RWPE2 (cell line): ENCODE measurements around the gene NPHP4.
"Not testable (repeated sequence)": the region's sequence is repeated elsewhere in the genome, so short reads cannot be mapped to it uniquely, and the experiment has no call there.

Experiments
- ATAC-seq: fragments of 200-7000 bp; cut with Tn5 transposase; 3 replicates; pipeline ENCODE4 v1.9.1; 2021; ENCODE audit warnings: low read depth
- DNase-seq: peaks from one replicate; pipeline ENCODE4 v3.0.0-alpha.2; 2020; ENCODE audit warnings: low spot score
- H3K27ac ChIP-seq: fragments of 450-650 bp; 2 replicates; pipeline ENCODE4 v1.5.1; 2017; ENCODE audit warnings: mild to moderate bottlenecking; ENCODE audit not compliant: poor library complexity, severe bottlenecking
- H3K27me3 ChIP-seq: fragments of 250-450 bp; sonication (Bioruptor Pico); 2 replicates; pipeline ENCODE4 v1.5.1; 2021; ENCODE audit warnings: mild to moderate bottlenecking, moderate library complexity; ENCODE audit not compliant: insufficient read depth, poor library complexity, severe bottlenecking
- H3K36me3 ChIP-seq: fragments of 250-450 bp; sonication (Bioruptor Pico); 2 replicates; pipeline ENCODE4 v1.5.1; 2020; ENCODE audit warnings: low read depth, mild to moderate bottlenecking, moderate library complexity
- H3K4me1 ChIP-seq: fragments of 250-450 bp; sonication (Bioruptor Pico); 2 replicates; pipeline ENCODE4 v1.5.1; 2021; ENCODE audit warnings: mild to moderate bottlenecking, moderate library complexity; ENCODE audit not compliant: insufficient read depth, poor library complexity, severe bottlenecking
- H3K4me3 ChIP-seq: fragments of 250-450 bp; sonication (Bioruptor Pico); 2 replicates; pipeline ENCODE4 v1.5.1; 2021; ENCODE audit warnings: mild to moderate bottlenecking, moderate library complexity; ENCODE audit not compliant: severe bottlenecking
- H3K9me3 ChIP-seq: fragments of 250-450 bp; sonication (Bioruptor Pico); 2 replicates; pipeline ENCODE4 v1.5.1; 2021; ENCODE audit warnings: mild to moderate bottlenecking, moderate library complexity; ENCODE audit not compliant: severe bottlenecking
- CTCF ChIP-seq: fragments of 450-650 bp; IDR thresholded peaks from one replicate; pipeline ENCODE4 v1.5.1; 2017; ENCODE audit warnings: mild to moderate bottlenecking, moderate library complexity; ENCODE audit not compliant: poor library complexity, severe bottlenecking

Gene NPHP4

GRCh38 chr1:5857011-5857410 lies 135.2 kb downstream of the NPHP4 start:
- Histone ChIP-seq H3K36me3 (no peaks in the 10 kb centered on the region), H3K27me3 (no peaks in the 10 kb centered on the region), H3K4me1 (no peaks in the 10 kb centered on the region), H3K9me3 (no peaks in the 10 kb centered on the region), H3K4me3 (no peak overlapping the region), H3K27ac (no peak overlapping the region)
- ATAC-seq (no peak), DNase-seq (no peak)
- no peak for TF ChIP-seq CTCF

GRCh38 chr1:5856246-5856815 lies 135.9 kb downstream of the NPHP4 start:
- no peaks in the 10 kb centered on the region for H3K27me3 ChIP-seq
- TF ChIP-seq CTCF: no peak
- no peaks in the 10 kb centered on the region for H3K4me1 ChIP-seq
- no peak overlapping the region for H3K27ac ChIP-seq
- ATAC-seq (peak; percentile 49; the same call in 2 of the 3 replicates), DNase-seq (no peak)
- no peaks in the 10 kb centered on the region for H3K36me3 ChIP-seq
- H3K4me3 ChIP-seq: no peak overlapping the region
- no peaks in the 10 kb centered on the region for H3K9me3 ChIP-seq

- Histone ChIP-seq H3K4me1 (no peaks in the 10 kb centered on the region), H3K9me3 (no peaks in the 10 kb centered on the region), H3K27me3 (no peaks in the 10 kb centered on the region), H3K27ac (no peak overlapping the region), H3K36me3 (no peaks in the 10 kb centered on the region), H3K4me3 (no peak overlapping the region)
- no peak for DNase-seq
- ATAC-seq: no peak
- TF ChIP-seq CTCF: no peak
These were observed 136.9 kb downstream of the NPHP4 start for GRCh38 chr1:5855196-5855897.

- no peak for DNase-seq
- H3K4me3 ChIP-seq: no peak overlapping the region
- H3K27me3 ChIP-seq: no peaks in the 10 kb centered on the region
- H3K36me3 ChIP-seq: no peaks in the 10 kb centered on the region
- no peak for ATAC-seq
- H3K9me3 ChIP-seq: no peaks in the 10 kb centered on the region
- no peaks in the 10 kb centered on the region for H3K4me1 ChIP-seq
- TF ChIP-seq CTCF: no peak
- no peak overlapping the region for H3K27ac ChIP-seq
These were observed 137.5 kb downstream of the NPHP4 start for GRCh38 chr1:5854754-5855153.

GRCh38 chr1:5853858-5854257 lies 138.4 kb downstream of the NPHP4 start:
- not testable (repeated sequence) for H3K27me3 ChIP-seq, DNase-seq, H3K36me3 ChIP-seq, H3K4me3 ChIP-seq, ATAC-seq, H3K4me1 ChIP-seq, H3K9me3 ChIP-seq, H3K27ac ChIP-seq
